Neural progenitor cell (in vitro differentiated cells): ENCODE data around the gene TUSC2. TPM values are rescaled to one million over a fixed set of nuclear protein-coding genes. Genes with fewer than 3 reads are reported as not detected.

Source experiments
- DNase-seq: peaks from one replicate; pipeline ENCODE4 v3.0.0-alpha.2; 2016; ENCODE audit warnings: low spot score
- H2AFZ ChIP-seq: fragments of 200-600 bp; sonication (generic); replicated peaks from 2 replicates; pipeline ENCODE4 v1.6.1; 2016; ENCODE audit warnings: antibody characterized with exemption
- H3F3A ChIP-seq: fragments of 200-600 bp; sonication (generic); 2 replicates; pipeline ENCODE4 v1.6.1; 2016; ENCODE audit warnings: antibody characterized with exemption, low read depth
- H3K27ac ChIP-seq: fragments of 200-600 bp; sonication (generic); 2 replicates; pipeline ENCODE4 v1.5.1; 2016; ENCODE audit warnings: mild to moderate bottlenecking
- H3K27me3 ChIP-seq: fragments of 200-600 bp; sonication (generic); 2 replicates; pipeline ENCODE4 v1.6.1; 2016; ENCODE audit warnings: mild to moderate bottlenecking, moderate library complexity
- H3K36me3 ChIP-seq: fragments of 200-600 bp; sonication (generic); 2 replicates; pipeline ENCODE4 v1.5.1; 2016
- H3K4me1 ChIP-seq: fragments of 200-600 bp; sonication (generic); 2 replicates; pipeline ENCODE4 v1.6.1; 2016; ENCODE audit warnings: mixed run types
- H3K4me2 ChIP-seq: fragments of 200-600 bp; sonication (generic); 2 replicates; pipeline ENCODE4 v1.6.1; 2016
- H3K4me3 ChIP-seq: fragments of 200-600 bp; sonication (generic); 2 replicates; pipeline ENCODE4 v1.5.1; 2016
- H3K79me2 ChIP-seq: fragments of 200-600 bp; sonication (generic); 2 replicates; pipeline ENCODE4 v1.6.1; 2016; ENCODE audit warnings: low read depth
- H3K9ac ChIP-seq: fragments of 200-600 bp; sonication (generic); 2 replicates; pipeline ENCODE4 v1.6.1; 2016
- H3K9me3 ChIP-seq: fragments of 200-600 bp; sonication (generic); 2 replicates; pipeline ENCODE4 v1.5.1; 2016; ENCODE audit warnings: low read depth
- H4K20me1 ChIP-seq: fragments of 200-600 bp; sonication (generic); 2 replicates; pipeline ENCODE4 v1.6.1; 2016; ENCODE audit warnings: low read depth
- H3K27ac Mint-ChIP-seq: 3 replicates; pipeline ENCODE4 v1.8.0; 2021; ENCODE audit warnings: mixed read lengths
- H3K27me3 Mint-ChIP-seq: 2 replicates; pipeline ENCODE4 v1.8.0; 2022; ENCODE audit warnings: low read depth, mild to moderate bottlenecking, inconsistent platforms, moderate library complexity, mixed read lengths; ENCODE audit not compliant: insufficient read depth
- H3K36me3 Mint-ChIP-seq: 3 replicates; pipeline ENCODE4 v1.8.0; 2021; ENCODE audit warnings: mixed read lengths
- H3K4me1 Mint-ChIP-seq: 3 replicates; pipeline ENCODE4 v1.8.0; 2021; ENCODE audit warnings: mixed read lengths
- H3K4me3 Mint-ChIP-seq: 3 replicates; pipeline ENCODE4 v1.8.0; 2021; ENCODE audit warnings: mild to moderate bottlenecking, moderate library complexity, mixed read lengths
- H3K9me3 Mint-ChIP-seq: 3 replicates; pipeline ENCODE4 v1.8.0; 2020; ENCODE audit warnings: mixed read lengths
- CTCF ChIP-seq: fragments of 200-600 bp; sonication (generic); IDR thresholded peaks from 2 replicates; pipeline ENCODE4 v1.5.1; 2017; ENCODE audit warnings: antibody characterized with exemption, mild to moderate bottlenecking
- EZH2 ChIP-seq: fragments of 200-600 bp; sonication (generic); IDR thresholded peaks from 2 replicates; pipeline ENCODE4 v1.6.1; 2017; ENCODE audit warnings: antibody characterized with exemption, mild to moderate bottlenecking, moderate library complexity
- EZH2phosphoT487 ChIP-seq: fragments of 200-600 bp; sonication (generic); IDR thresholded peaks from 2 replicates; pipeline ENCODE4 v1.6.1; 2017; ENCODE audit warnings: antibody characterized with exemption
- total RNA-seq: library from RNA; depleted of rRNA; stranded (reverse); fragments of >200 nt; gene quantifications from 2 replicates; pipeline ENCODE4 v1.2.3, GENCODE V29; 2015; ENCODE audit warnings: low replicate concordance

TUSC2 gene
- total RNA-seq, 1 donor from 2014 or later, result 14.9 TPM

GRCh38 chr3:50373146-50374051 is 45.4 kb upstream of the TUSC2 start:
- Histone ChIP-seq H3F3A (peaks cover 5% of the 10 kb centered on the region), H3K4me3 (no peak overlapping the region), H3K27me3 (no peaks in the 10 kb centered on the region), H2AFZ (no peak overlapping the region), H4K20me1 (no peaks in the 10 kb centered on the region), H3K9ac (no peak overlapping the region), H3K79me2 (no peaks in the 10 kb centered on the region), H3K27ac (no peak overlapping the region), H3K9me3 (no peaks in the 10 kb centered on the region), H3K4me1 (peaks cover 32% of the 10 kb centered on the region), H3K4me2 (peak overlapping the region; percentile 1), H3K36me3 (no peaks in the 10 kb centered on the region)
- TF ChIP-seq EZH2phosphoT487 (no peak), EZH2 (no peak), CTCF (no peak)
- Mint-ChIP-seq H3K27ac (peak overlapping the region; percentile 93), H3K36me3 (no peaks in the 10 kb centered on the region), H3K4me3 (peak overlapping the region; percentile 57), H3K4me1 (peaks cover 46% of the 10 kb centered on the region), H3K27me3 (peaks cover 13% of the 10 kb centered on the region), H3K9me3 (no peaks in the 10 kb centered on the region)
- peak; percentile 53 for DNase-seq

- Mint-ChIP-seq H3K9me3 (no peaks in the 10 kb centered on the region), H3K36me3 (no peaks in the 10 kb centered on the region), H3K4me3 (peak overlapping the region; percentile 72), H3K27ac (peak overlapping the region; percentile 76), H3K27me3 (peaks cover 13% of the 10 kb centered on the region), H3K4me1 (peaks cover 47% of the 10 kb centered on the region)
- H3K4me2 ChIP-seq, result peak overlapping the region; percentile 1
- no peak for DNase-seq
- H3K9ac ChIP-seq, result no peak overlapping the region
- no peaks in the 10 kb centered on the region for H3K36me3 ChIP-seq
- no peak for TF ChIP-seq EZH2phosphoT487
- peak; percentile 10 for TF ChIP-seq CTCF
- TF ChIP-seq EZH2, result no peak
- H3K4me3 ChIP-seq, result no peak overlapping the region
- no peaks in the 10 kb centered on the region for H4K20me1 ChIP-seq
- H3K27me3 ChIP-seq, result no peaks in the 10 kb centered on the region
- H3K79me2 ChIP-seq, result no peaks in the 10 kb centered on the region
- H3F3A ChIP-seq, result peaks cover 5% of the 10 kb centered on the region
- H3K27ac ChIP-seq, result peak overlapping the region; percentile 46
- H3K4me1 ChIP-seq, result peaks cover 32% of the 10 kb centered on the region
- no peaks in the 10 kb centered on the region for H3K9me3 ChIP-seq
- no peak overlapping the region for H2AFZ ChIP-seq
Observed at GRCh38 chr3:50372349-50372748, 44.3 kb upstream of the TUSC2 start.

GRCh38 chr3:50371133-50371685 is 43.2 kb upstream of the TUSC2 start:
- Histone ChIP-seq H3K27me3 (peaks cover 3% of the 10 kb centered on the region), H3K9me3 (no peaks in the 10 kb centered on the region), H3K4me3 (no peak overlapping the region), H3F3A (peaks cover 5% of the 10 kb centered on the region), H3K79me2 (no peaks in the 10 kb centered on the region), H4K20me1 (no peaks in the 10 kb centered on the region), H3K4me2 (no peak overlapping the region), H2AFZ (no peak overlapping the region), H3K36me3 (no peaks in the 10 kb centered on the region), H3K4me1 (peaks cover 32% of the 10 kb centered on the region), H3K27ac (no peak overlapping the region), H3K9ac (no peak overlapping the region)
- DNase-seq, result no peak
- no peaks in the 10 kb centered on the region for H3K9me3 Mint-ChIP-seq
- TF ChIP-seq EZH2 (no peak), EZH2phosphoT487 (no peak), CTCF (no peak)
- H3K36me3 Mint-ChIP-seq, result no peaks in the 10 kb centered on the region
- H3K27ac Mint-ChIP-seq, result peak overlapping the region; percentile 68
- peak overlapping the region; percentile 58 for H3K4me3 Mint-ChIP-seq
- peaks cover 13% of the 10 kb centered on the region for H3K27me3 Mint-ChIP-seq
- peaks cover 42% of the 10 kb centered on the region for H3K4me1 Mint-ChIP-seq
